ENCODE data around the gene FGF14. TPM values are rescaled to one million over a fixed set of nuclear protein-coding genes. Genes with fewer than 3 reads are reported as not detected.

Gene FGF14
- total RNA-seq, 2 experiments from 2014 or later: not detected

- no peaks in the 10 kb centered on the region for H3K36me3 ChIP-seq (ENCODE audit: insufficient read depth, low read length)
These were observed 232.3 kb downstream of the FGF14 start for GRCh38 chr13:102169471-102170015.

GRCh38 chr13:102152790-102153189 is 249.1 kb downstream of the FGF14 start:
- H3K4me1 ChIP-seq (ENCODE audit: insufficient read depth, low read length, poor library complexity, severe bottlenecking): no peaks in the 10 kb centered on the region
- ChIA-PET CTCF (ENCODE audit: unreplicated experiment) (no interaction called here), POLR2A (no interaction called here)
- no peak for TF ChIP-seq CTCF (conservative IDR thresholded peaks at IDR 0.05; ENCODE audit: low read length)
- TF ChIP-seq EZH2phosphoT487 (IDR thresholded peaks at IDR 0.05; ENCODE audit: borderline replicate concordance, low read depth, low read length): no peak
- intact Hi-C loops (cut with micrococcal nuclease; ENCODE audit: unreplicated experiment): no loop called here
- H4K20me1 ChIP-seq (ENCODE audit: insufficient read depth, low read length): no peaks in the 10 kb centered on the region
- no peak overlapping the region for H3K27ac ChIP-seq (ENCODE audit: low read depth, low read length, poor library complexity, severe bottlenecking)
- H3K4me3 ChIP-seq (ENCODE audit: low read depth, low read length, poor library complexity, severe bottlenecking): no peak overlapping the region
- BruUV-seq (replicated peaks): no TSS peak
- H3K36me3 ChIP-seq (ENCODE audit: insufficient read depth, low read length): no peaks in the 10 kb centered on the region
- no peak for DNase-seq (ENCODE audit: low spot score)
- no peaks in the 10 kb centered on the region for H3K79me2 ChIP-seq (ENCODE audit: insufficient read depth, low read depth, low read length)
- H3K4me2 ChIP-seq (ENCODE audit: low read length): no peak overlapping the region
- H2AFZ ChIP-seq (ENCODE audit: low read length): no peak overlapping the region
- H3K9me2 ChIP-seq (ENCODE audit: insufficient read depth, low read length): no peaks in the 10 kb centered on the region
- H3K9me3 ChIP-seq (ENCODE audit: low read length): no peaks in the 10 kb centered on the region

More at GRCh38 chr13:102169471-102170015, 232.3 kb downstream of the FGF14 start:
- no peak overlapping the region for H3K4me3 ChIP-seq (ENCODE audit: low read depth, low read length, poor library complexity, severe bottlenecking)
- BruUV-seq (replicated peaks): no TSS peak
- no peak overlapping the region for H2AFZ ChIP-seq (ENCODE audit: low read length)
- H3K27ac ChIP-seq (ENCODE audit: low read depth, low read length, poor library complexity, severe bottlenecking): no peak overlapping the region
- no peaks in the 10 kb centered on the region for H3K9me3 ChIP-seq (ENCODE audit: low read length)
- H3K4me1 ChIP-seq (ENCODE audit: insufficient read depth, low read length, poor library complexity, severe bottlenecking): no peaks in the 10 kb centered on the region
- DNase-seq (ENCODE audit: low spot score): no peak
- H4K20me1 ChIP-seq (ENCODE audit: insufficient read depth, low read length): no peaks in the 10 kb centered on the region
- ChIA-PET CTCF (ENCODE audit: unreplicated experiment) (no interaction called here), POLR2A (no interaction called here)
- H3K4me2 ChIP-seq (ENCODE audit: low read length): no peak overlapping the region
- no peaks in the 10 kb centered on the region for H3K9me2 ChIP-seq (ENCODE audit: insufficient read depth, low read length)
- no peak for TF ChIP-seq EZH2phosphoT487 (IDR thresholded peaks at IDR 0.05; ENCODE audit: borderline replicate concordance, low read depth, low read length)
- TF ChIP-seq CTCF (conservative IDR thresholded peaks at IDR 0.05; ENCODE audit: low read length): no peak
- intact Hi-C loops (cut with micrococcal nuclease; ENCODE audit: unreplicated experiment): no loop called here
- no peaks in the 10 kb centered on the region for H3K79me2 ChIP-seq (ENCODE audit: insufficient read depth, low read depth, low read length)

- TF ChIP-seq EZH2phosphoT487 (IDR thresholded peaks at IDR 0.05; ENCODE audit: borderline replicate concordance, low read depth, low read length) (no peak), CTCF (conservative IDR thresholded peaks at IDR 0.05; ENCODE audit: low read length) (no peak)
- CTCF ChIA-PET (ENCODE audit: unreplicated experiment): no interaction called here
- Histone ChIP-seq H3K4me1 (ENCODE audit: insufficient read depth, low read length, poor library complexity, severe bottlenecking) (no peaks in the 10 kb centered on the region), H3K4me3 (ENCODE audit: low read depth, low read length, poor library complexity, severe bottlenecking) (no peak overlapping the region), H3K9me3 (ENCODE audit: low read length) (no peaks in the 10 kb centered on the region), H3K4me2 (ENCODE audit: low read length) (no peak overlapping the region), H2AFZ (ENCODE audit: low read length) (no peak overlapping the region), H3K27ac (ENCODE audit: low read depth, low read length, poor library complexity, severe bottlenecking) (no peak overlapping the region), H3K36me3 (ENCODE audit: insufficient read depth, low read length) (no peaks in the 10 kb centered on the region), H3K79me2 (ENCODE audit: insufficient read depth, low read depth, low read length) (no peaks in the 10 kb centered on the region), H3K9me2 (ENCODE audit: insufficient read depth, low read length) (no peaks in the 10 kb centered on the region), H4K20me1 (ENCODE audit: insufficient read depth, low read length) (no peaks in the 10 kb centered on the region)
- POLR2A ChIA-PET: no interaction called here
- no TSS peak for BruUV-seq (replicated peaks)
- DNase-seq (ENCODE audit: low spot score): no peak
- intact Hi-C loops (cut with micrococcal nuclease; ENCODE audit: unreplicated experiment): no loop called here
These were observed 254.5 kb downstream of the FGF14 start for GRCh38 chr13:102147353-102147752.
